ENCODE measurements around the gene FARSB.

Gene FARSB

DNA sequence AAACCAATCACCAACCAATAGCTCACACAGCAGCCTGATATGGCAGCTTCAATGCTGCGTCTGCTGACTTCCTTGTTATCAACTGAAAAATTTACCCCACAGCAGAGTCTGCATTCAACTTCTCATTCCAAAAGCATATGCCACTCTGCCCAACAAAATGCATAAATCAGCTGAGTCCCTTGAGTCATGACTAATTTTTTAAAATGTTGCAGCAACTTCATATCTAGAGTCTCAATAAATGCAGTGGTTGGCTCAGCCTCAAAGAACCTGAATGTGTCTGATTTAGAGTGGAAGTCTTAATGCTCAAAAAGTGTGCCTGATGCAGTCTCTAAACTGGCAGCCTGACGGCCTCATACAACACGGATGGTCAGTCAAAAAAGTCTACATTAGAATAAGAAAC lies 46.5 kb downstream of the FARSB start:
- H4K91ac ChIP-seq (ENCODE audit: low read length), result no peak overlapping the region
- H3K79me1 ChIP-seq (replicated peaks; ENCODE audit: low read length, poor library complexity, severe bottlenecking), result peaks cover 11% of the 10 kb centered on the region
- no peak overlapping the region for H2AFZ ChIP-seq (ENCODE audit: low read depth, low read length)
- no peak overlapping the region for H2AK5ac ChIP-seq (ENCODE audit: low read length, severe bottlenecking)
- no peak overlapping the region for H2BK15ac ChIP-seq (ENCODE audit: low read depth, poor library complexity, severe bottlenecking)
- no peaks in the 10 kb centered on the region for H3K9me3 ChIP-seq (ENCODE audit: control insufficient read depth, low read length)
- H2BK120ac ChIP-seq (ENCODE audit: low read depth, low read length), result no peak overlapping the region
- no peak overlapping the region for H3K9ac ChIP-seq (ENCODE audit: low read length)
- no peak overlapping the region for H3K18ac ChIP-seq (ENCODE audit: low read depth in 1 of 2, low read length in 2 of 2)
- H3K27ac ChIP-seq (ENCODE audit: low read length, poor library complexity, severe bottlenecking), result no peak overlapping the region
- H4K8ac ChIP-seq (ENCODE audit: low read length), result no peak overlapping the region
- no peak overlapping the region for H2BK5ac ChIP-seq (ENCODE audit: low read depth, low read length, poor library complexity, severe bottlenecking)
- H3K36me3 ChIP-seq (ENCODE audit: control insufficient read depth in 1 of 2, insufficient read depth in 2 of 2, low read depth in 1 of 2, low read length in 2 of 2), result peaks cover 9 to 38% of the 10 kb centered on the region in 2 experiments
- H3K4me1 ChIP-seq (ENCODE audit: control insufficient read depth, insufficient read depth, low read depth, low read length), result no peaks in the 10 kb centered on the region
- no peak for DNase-seq
- H3K4me3 ChIP-seq (ENCODE audit: insufficient read depth in 1 of 2, low read depth in 1 of 2, low read length in 2 of 2), result no peak overlapping the region
- H3K23ac ChIP-seq (ENCODE audit: low read length in 2 of 2), result no peak overlapping the region
- no peak overlapping the region for H2BK12ac ChIP-seq (ENCODE audit: low read length in 2 of 2)
- H3K27me3 ChIP-seq (ENCODE audit: control insufficient read depth in 1 of 2, insufficient read depth in 1 of 2, low read length in 2 of 2), result no peaks in the 10 kb centered on the region
- no peak overlapping the region for H3K14ac ChIP-seq (ENCODE audit: low read length in 2 of 2)
- no peak overlapping the region for H3K4me2 ChIP-seq (ENCODE audit: low read length, poor library complexity, severe bottlenecking)
- H3K4ac ChIP-seq (ENCODE audit: low read depth in 1 of 2, low read length in 2 of 2), result no peak overlapping the region
- 95% methylated on average over 3 of the region's 3 CpGs for WGBS

GRCh38 chr2:222608081-222608480 lies 47.8 kb downstream of the FARSB start:
- Histone ChIP-seq H2AK5ac (ENCODE audit: low read length, severe bottlenecking) (no peak overlapping the region), H3K4ac (ENCODE audit: low read depth in 1 of 2, low read length in 2 of 2) (no peak overlapping the region), H2BK5ac (ENCODE audit: low read depth, low read length, poor library complexity, severe bottlenecking) (no peak overlapping the region), H3K18ac (ENCODE audit: low read depth in 1 of 2, low read length in 2 of 2) (no peak overlapping the region), H2BK12ac (ENCODE audit: low read length in 2 of 2) (no peak overlapping the region), H3K23ac (ENCODE audit: low read length in 2 of 2) (no peak overlapping the region), H3K36me3 (ENCODE audit: control insufficient read depth in 1 of 2, insufficient read depth in 2 of 2, low read depth in 1 of 2, low read length in 2 of 2) (peaks cover 7 to 33% of the 10 kb centered on the region in 2 experiments), H3K4me3 (ENCODE audit: insufficient read depth in 1 of 2, low read depth in 1 of 2, low read length in 2 of 2) (no peak overlapping the region), H2AFZ (ENCODE audit: low read depth, low read length) (no peak overlapping the region), H3K4me1 (ENCODE audit: control insufficient read depth, insufficient read depth, low read depth, low read length) (no peaks in the 10 kb centered on the region), H4K91ac (ENCODE audit: low read length) (no peak overlapping the region), H4K8ac (ENCODE audit: low read length) (no peak overlapping the region), H3K27ac (ENCODE audit: low read length, poor library complexity, severe bottlenecking) (no peak overlapping the region), H3K4me2 (ENCODE audit: low read length, poor library complexity, severe bottlenecking) (no peak overlapping the region), H3K9ac (ENCODE audit: low read length) (no peak overlapping the region), H3K9me3 (ENCODE audit: control insufficient read depth, low read length) (no peaks in the 10 kb centered on the region), H3K27me3 (ENCODE audit: control insufficient read depth in 1 of 2, insufficient read depth in 1 of 2, low read length in 2 of 2) (no peaks in the 10 kb centered on the region), H3K14ac (ENCODE audit: low read length in 2 of 2) (no peak overlapping the region), H2BK120ac (ENCODE audit: low read depth, low read length) (no peak overlapping the region), H2BK15ac (ENCODE audit: low read depth, poor library complexity, severe bottlenecking) (no peak overlapping the region), H3K79me1 (replicated peaks; ENCODE audit: low read length, poor library complexity, severe bottlenecking) (peaks cover 11% of the 10 kb centered on the region)
- no CpG with 5 or more reads among the region's 4 CpGs for WGBS
- no peak for DNase-seq

DNA sequence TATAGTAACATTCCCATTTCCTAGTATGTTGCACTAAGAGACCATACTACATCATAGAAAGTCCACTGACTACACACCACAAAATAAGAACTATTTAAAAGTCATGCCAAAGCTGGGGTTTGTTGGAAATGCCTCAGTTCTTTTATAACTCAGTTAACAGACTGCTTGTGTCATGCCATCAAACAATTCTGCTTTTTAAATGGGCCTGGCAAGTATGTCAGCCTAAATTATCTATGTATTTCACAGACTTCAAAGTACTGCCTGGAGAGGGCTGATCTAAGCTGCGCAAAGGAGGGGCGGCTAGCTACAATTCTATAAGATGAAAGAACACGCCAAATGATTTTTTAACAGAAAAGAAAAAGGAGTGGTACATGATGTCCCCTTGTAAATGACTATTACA lies 49.6 kb downstream of the FARSB start:
- DNase-seq, result no peak
- H3K4me3 ChIP-seq (ENCODE audit: insufficient read depth in 1 of 2, low read depth in 1 of 2, low read length in 2 of 2), result no peak overlapping the region
- H2BK120ac ChIP-seq (ENCODE audit: low read depth, low read length), result no peak overlapping the region
- no peak overlapping the region for H4K8ac ChIP-seq (ENCODE audit: low read length)
- no peak overlapping the region for H4K91ac ChIP-seq (ENCODE audit: low read length)
- no peak overlapping the region for H2BK15ac ChIP-seq (ENCODE audit: low read depth, poor library complexity, severe bottlenecking)
- H3K4me1 ChIP-seq (ENCODE audit: control insufficient read depth, insufficient read depth, low read depth, low read length), result no peaks in the 10 kb centered on the region
- no peak overlapping the region for H3K4ac ChIP-seq (ENCODE audit: low read depth in 1 of 2, low read length in 2 of 2)
- peaks cover 7% of the 10 kb centered on the region for H3K79me1 ChIP-seq (replicated peaks; ENCODE audit: low read length, poor library complexity, severe bottlenecking)
- peaks cover 4 to 21% of the 10 kb centered on the region in 2 experiments for H3K36me3 ChIP-seq (ENCODE audit: control insufficient read depth in 1 of 2, insufficient read depth in 2 of 2, low read depth in 1 of 2, low read length in 2 of 2)
- H2BK12ac ChIP-seq (ENCODE audit: low read length in 2 of 2), result no peak overlapping the region
- H3K27me3 ChIP-seq (ENCODE audit: control insufficient read depth in 1 of 2, insufficient read depth in 1 of 2, low read length in 2 of 2), result no peaks in the 10 kb centered on the region
- H3K9me3 ChIP-seq (ENCODE audit: control insufficient read depth, low read length), result no peaks in the 10 kb centered on the region
- no CpG with 5 or more reads among the region's 3 CpGs for WGBS
- H3K23ac ChIP-seq (ENCODE audit: low read length in 2 of 2), result no peak overlapping the region
- no peak overlapping the region for H3K18ac ChIP-seq (ENCODE audit: low read depth in 1 of 2, low read length in 2 of 2)
- H3K4me2 ChIP-seq (ENCODE audit: low read length, poor library complexity, severe bottlenecking), result no peak overlapping the region
- H3K9ac ChIP-seq (ENCODE audit: low read length), result no peak overlapping the region
- no peak overlapping the region for H2AFZ ChIP-seq (ENCODE audit: low read depth, low read length)
- H2BK5ac ChIP-seq (ENCODE audit: low read depth, low read length, poor library complexity, severe bottlenecking), result no peak overlapping the region
- no peak overlapping the region for H2AK5ac ChIP-seq (ENCODE audit: low read length, severe bottlenecking)
- H3K27ac ChIP-seq (ENCODE audit: low read length, poor library complexity, severe bottlenecking), result no peak overlapping the region
- H3K14ac ChIP-seq (ENCODE audit: low read length in 2 of 2), result no peak overlapping the region

- no peak overlapping the region for H3K4ac ChIP-seq (ENCODE audit: low read depth in 1 of 2, low read length in 2 of 2)
- 91% methylated on average over 3 of the region's 5 CpGs for WGBS
- no peak overlapping the region for H2BK120ac ChIP-seq (ENCODE audit: low read depth, low read length)
- H2BK12ac ChIP-seq (ENCODE audit: low read length in 2 of 2), result no peak overlapping the region
- no peak overlapping the region for H3K18ac ChIP-seq (ENCODE audit: low read depth in 1 of 2, low read length in 2 of 2)
- no peak overlapping the region for H3K4me2 ChIP-seq (ENCODE audit: low read length, poor library complexity, severe bottlenecking)
- H2BK15ac ChIP-seq (ENCODE audit: low read depth, poor library complexity, severe bottlenecking), result no peak overlapping the region
- no peak overlapping the region for H3K23ac ChIP-seq (ENCODE audit: low read length in 2 of 2)
- no peak overlapping the region for H3K27ac ChIP-seq (ENCODE audit: low read length, poor library complexity, severe bottlenecking)
- H2AFZ ChIP-seq (ENCODE audit: low read depth, low read length), result no peak overlapping the region
- no peak overlapping the region for H3K14ac ChIP-seq (ENCODE audit: low read length in 2 of 2)
- H3K4me1 ChIP-seq (ENCODE audit: control insufficient read depth, insufficient read depth, low read depth, low read length), result no peaks in the 10 kb centered on the region
- no peak overlapping the region for H3K9ac ChIP-seq (ENCODE audit: low read length)
- H3K27me3 ChIP-seq (ENCODE audit: control insufficient read depth in 1 of 2, insufficient read depth in 1 of 2, low read length in 2 of 2), result no peaks in the 10 kb centered on the region
- H3K4me3 ChIP-seq (ENCODE audit: insufficient read depth in 1 of 2, low read depth in 1 of 2, low read length in 2 of 2), result no peak overlapping the region
- H2BK5ac ChIP-seq (ENCODE audit: low read depth, low read length, poor library complexity, severe bottlenecking), result no peak overlapping the region
- peaks cover 4 to 16% of the 10 kb centered on the region in 2 experiments for H3K36me3 ChIP-seq (ENCODE audit: control insufficient read depth in 1 of 2, insufficient read depth in 2 of 2, low read depth in 1 of 2, low read length in 2 of 2)
- H3K9me3 ChIP-seq (ENCODE audit: control insufficient read depth, low read length), result no peaks in the 10 kb centered on the region
- no peak overlapping the region for H4K91ac ChIP-seq (ENCODE audit: low read length)
- no peak overlapping the region for H4K8ac ChIP-seq (ENCODE audit: low read length)
- peaks cover 6% of the 10 kb centered on the region for H3K79me1 ChIP-seq (replicated peaks; ENCODE audit: low read length, poor library complexity, severe bottlenecking)
- no peak for DNase-seq
- no peak overlapping the region for H2AK5ac ChIP-seq (ENCODE audit: low read length, severe bottlenecking)
Observed at GRCh38 chr2:222604749-222605515, 51.0 kb downstream of the FARSB start.
